ENCODE results near the gene NRDE2.

DNA sequence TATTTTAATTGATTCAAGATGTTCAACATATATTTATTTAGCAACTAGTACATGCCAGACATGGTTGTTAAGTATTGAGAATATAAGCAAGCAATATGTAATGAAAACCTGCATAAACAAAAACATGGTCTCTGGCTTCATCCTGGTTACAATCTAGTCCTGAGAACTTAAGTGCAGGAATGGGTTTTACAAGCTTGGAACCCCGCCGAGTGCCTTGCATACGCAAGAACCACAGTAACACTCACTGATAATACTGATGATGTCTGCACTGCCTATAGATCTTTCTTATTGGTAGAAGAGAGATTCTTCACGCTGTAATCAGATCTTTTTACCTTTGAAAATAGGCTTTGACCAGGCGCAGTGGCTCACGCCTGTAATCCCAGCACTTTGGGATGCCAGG is 42.1 kb upstream of the NRDE2 start:
- TF ChIP-seq, protein P1, sequence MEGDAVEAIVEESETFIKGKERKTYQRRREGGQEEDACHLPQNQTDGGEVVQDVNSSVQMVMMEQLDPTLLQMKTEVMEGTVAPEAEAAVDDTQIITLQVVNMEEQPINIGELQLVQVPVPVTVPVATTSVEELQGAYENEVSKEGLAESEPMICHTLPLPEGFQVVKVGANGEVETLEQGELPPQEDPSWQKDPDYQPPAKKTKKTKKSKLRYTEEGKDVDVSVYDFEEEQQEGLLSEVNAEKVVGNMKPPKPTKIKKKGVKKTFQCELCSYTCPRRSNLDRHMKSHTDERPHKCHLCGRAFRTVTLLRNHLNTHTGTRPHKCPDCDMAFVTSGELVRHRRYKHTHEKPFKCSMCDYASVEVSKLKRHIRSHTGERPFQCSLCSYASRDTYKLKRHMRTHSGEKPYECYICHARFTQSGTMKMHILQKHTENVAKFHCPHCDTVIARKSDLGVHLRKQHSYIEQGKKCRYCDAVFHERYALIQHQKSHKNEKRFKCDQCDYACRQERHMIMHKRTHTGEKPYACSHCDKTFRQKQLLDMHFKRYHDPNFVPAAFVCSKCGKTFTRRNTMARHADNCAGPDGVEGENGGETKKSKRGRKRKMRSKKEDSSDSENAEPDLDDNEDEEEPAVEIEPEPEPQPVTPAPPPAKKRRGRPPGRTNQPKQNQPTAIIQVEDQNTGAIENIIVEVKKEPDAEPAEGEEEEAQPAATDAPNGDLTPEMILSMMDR (IDR thresholded peaks at IDR 0.05): no peak
- no peak for TF ChIP-seq POLR2A (IDR thresholded peaks at IDR 0.05)
